ENCODE measurements around the gene CEP72.

Gene CEP72

GRCh38 chr5:582936-583635 lies 29.1 kb upstream of the CEP72 start:
- H3K36me3 ChIP-seq (ENCODE audit: control insufficient read depth, insufficient read depth, low read length), result no peaks in the 10 kb centered on the region
- H3K27me3 ChIP-seq (ENCODE audit: control insufficient read depth, insufficient read depth, low read length), result peaks cover 16% of the 10 kb centered on the region
- H3K4me1 ChIP-seq (ENCODE audit: control insufficient read depth, insufficient read depth, low read length), result peaks cover 12% of the 10 kb centered on the region
- H3K4me3 ChIP-seq (ENCODE audit: low read length), result no peak overlapping the region
- no peaks in the 10 kb centered on the region for H3K9me3 ChIP-seq (ENCODE audit: control insufficient read depth, low read length)
- no peak overlapping the region for H3K9ac ChIP-seq (ENCODE audit: low read length)

DNA sequence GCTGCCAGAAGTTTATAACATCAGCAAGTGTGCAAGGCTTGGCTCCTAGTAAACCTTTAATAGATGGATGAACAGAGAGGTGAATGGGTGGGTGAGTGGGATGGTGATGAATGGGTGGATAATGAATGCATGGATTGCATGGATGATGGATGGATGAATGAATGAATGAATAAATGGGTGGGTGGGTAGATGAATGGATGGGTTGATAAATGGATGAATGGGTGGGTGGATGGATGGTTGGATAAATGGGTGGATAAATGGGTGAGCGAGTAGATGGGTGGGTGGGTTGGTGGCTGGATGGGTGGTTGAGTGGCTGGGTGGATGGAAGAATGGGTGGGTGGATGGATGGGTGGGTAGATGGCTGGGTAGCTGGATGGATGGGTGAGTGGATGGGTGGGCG lies 28.5 kb upstream of the CEP72 start:
- no peak overlapping the region for H3K4me3 ChIP-seq (ENCODE audit: low read length)
- no peaks in the 10 kb centered on the region for H3K36me3 ChIP-seq (ENCODE audit: control insufficient read depth, insufficient read depth, low read length)
- H3K27me3 ChIP-seq (ENCODE audit: control insufficient read depth, insufficient read depth, low read length), result peaks cover 16% of the 10 kb centered on the region
- no peak overlapping the region for H3K9ac ChIP-seq (ENCODE audit: low read length)
- H3K9me3 ChIP-seq (ENCODE audit: control insufficient read depth, low read length), result no peaks in the 10 kb centered on the region
- peaks cover 12% of the 10 kb centered on the region for H3K4me1 ChIP-seq (ENCODE audit: control insufficient read depth, insufficient read depth, low read length)

- Histone ChIP-seq H3K27me3 (ENCODE audit: control insufficient read depth, insufficient read depth, low read length) (peaks cover 16% of the 10 kb centered on the region), H3K9me3 (ENCODE audit: control insufficient read depth, low read length) (no peaks in the 10 kb centered on the region), H3K9ac (ENCODE audit: low read length) (no peak overlapping the region), H3K4me1 (ENCODE audit: control insufficient read depth, insufficient read depth, low read length) (peaks cover 12% of the 10 kb centered on the region), H3K36me3 (ENCODE audit: control insufficient read depth, insufficient read depth, low read length) (no peaks in the 10 kb centered on the region), H3K4me3 (ENCODE audit: low read length) (no peak overlapping the region)
These were observed 27.9 kb upstream of the CEP72 start for GRCh38 chr5:584216-584615.

- Histone ChIP-seq H3K4me1 (ENCODE audit: control insufficient read depth, insufficient read depth, low read length) (peaks cover 12% of the 10 kb centered on the region), H3K27me3 (ENCODE audit: control insufficient read depth, insufficient read depth, low read length) (peaks cover 9% of the 10 kb centered on the region), H3K9me3 (ENCODE audit: control insufficient read depth, low read length) (no peaks in the 10 kb centered on the region), H3K36me3 (ENCODE audit: control insufficient read depth, insufficient read depth, low read length) (no peaks in the 10 kb centered on the region), H3K9ac (ENCODE audit: low read length) (no peak overlapping the region), H3K4me3 (ENCODE audit: low read length) (no peak overlapping the region)
These were observed 27.3 kb upstream of the CEP72 start for GRCh38 chr5:584846-585245.

DNA sequence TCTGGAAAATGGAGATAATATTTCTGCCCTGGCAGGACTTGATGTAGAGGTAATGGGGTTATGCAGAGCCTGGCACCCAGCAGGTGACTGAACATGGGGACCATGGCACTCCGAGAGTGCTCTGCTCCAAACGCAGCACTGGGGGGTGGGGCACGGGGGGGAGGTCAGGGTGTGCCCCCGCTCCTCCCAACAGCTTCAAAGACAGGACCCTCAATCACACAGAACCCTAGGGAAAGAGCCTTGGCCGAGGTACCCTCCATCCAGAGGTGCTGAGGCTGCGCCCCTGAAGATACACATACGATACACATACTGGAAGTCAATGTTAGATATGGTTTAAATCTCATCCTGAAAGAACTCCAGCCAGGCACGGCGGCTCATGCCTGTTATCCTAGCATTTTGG lies 26.6 kb upstream of the CEP72 start:
- no peak overlapping the region for H3K4me3 ChIP-seq (ENCODE audit: low read length)
- H3K9me3 ChIP-seq (ENCODE audit: control insufficient read depth, low read length), result no peaks in the 10 kb centered on the region
- H3K36me3 ChIP-seq (ENCODE audit: control insufficient read depth, insufficient read depth, low read length), result no peaks in the 10 kb centered on the region
- peaks cover 9% of the 10 kb centered on the region for H3K27me3 ChIP-seq (ENCODE audit: control insufficient read depth, insufficient read depth, low read length)
- peaks cover 12% of the 10 kb centered on the region for H3K4me1 ChIP-seq (ENCODE audit: control insufficient read depth, insufficient read depth, low read length)
- H3K9ac ChIP-seq (ENCODE audit: low read length), result no peak overlapping the region

DNA sequence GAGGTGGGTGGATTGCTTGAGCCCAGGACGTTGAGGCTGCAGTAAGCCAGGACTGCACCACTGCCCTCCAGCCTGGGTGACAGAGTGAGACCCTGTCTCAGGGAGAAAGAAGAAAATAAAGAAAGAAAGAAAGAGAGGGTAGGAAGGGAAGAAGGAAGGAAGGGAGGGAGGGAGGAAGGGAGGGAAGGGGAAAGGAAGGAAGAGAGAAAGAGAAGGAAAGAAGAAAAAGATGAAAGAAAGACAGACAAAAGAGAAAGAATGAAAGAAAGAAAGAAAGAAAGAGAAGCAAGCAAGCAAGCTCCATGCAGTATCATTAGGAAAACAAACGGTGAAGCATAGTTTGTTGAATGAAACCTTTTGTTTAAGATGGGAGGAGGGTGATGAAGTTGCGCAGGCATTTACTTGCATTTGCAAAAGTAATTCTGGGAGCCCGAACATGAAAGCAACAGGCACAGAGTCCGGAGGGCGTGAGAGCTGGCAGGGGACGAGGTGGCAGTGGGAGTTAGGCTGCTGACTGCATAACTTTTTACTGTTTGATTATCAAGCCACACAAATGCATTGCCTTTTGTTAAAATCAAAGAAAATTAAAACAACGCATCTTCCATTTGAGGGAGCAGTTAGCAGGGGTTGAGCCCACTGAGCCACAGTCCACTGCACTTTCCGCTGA lies 26.0 kb upstream of the CEP72 start:
- Histone ChIP-seq H3K4me3 (ENCODE audit: low read length) (no peak overlapping the region), H3K27me3 (ENCODE audit: control insufficient read depth, insufficient read depth, low read length) (peaks cover 9% of the 10 kb centered on the region), H3K36me3 (ENCODE audit: control insufficient read depth, insufficient read depth, low read length) (no peaks in the 10 kb centered on the region), H3K4me1 (ENCODE audit: control insufficient read depth, insufficient read depth, low read length) (peaks cover 12% of the 10 kb centered on the region), H3K9ac (ENCODE audit: low read length) (no peak overlapping the region), H3K9me3 (ENCODE audit: control insufficient read depth, low read length) (no peaks in the 10 kb centered on the region)

GRCh38 chr5:586751-587285 lies 25.3 kb upstream of the CEP72 start:
- Histone ChIP-seq H3K9ac (ENCODE audit: low read length) (no peak overlapping the region), H3K4me3 (ENCODE audit: low read length) (no peak overlapping the region), H3K4me1 (ENCODE audit: control insufficient read depth, insufficient read depth, low read length) (peaks cover 12% of the 10 kb centered on the region), H3K9me3 (ENCODE audit: control insufficient read depth, low read length) (no peaks in the 10 kb centered on the region), H3K27me3 (ENCODE audit: control insufficient read depth, insufficient read depth, low read length) (peaks cover 6% of the 10 kb centered on the region), H3K36me3 (ENCODE audit: control insufficient read depth, insufficient read depth, low read length) (no peaks in the 10 kb centered on the region)

GRCh38 chr5:587403-587802 lies 24.7 kb upstream of the CEP72 start:
- peaks cover 12% of the 10 kb centered on the region for H3K4me1 ChIP-seq (ENCODE audit: control insufficient read depth, insufficient read depth, low read length)
- H3K36me3 ChIP-seq (ENCODE audit: control insufficient read depth, insufficient read depth, low read length), result no peaks in the 10 kb centered on the region
- H3K9me3 ChIP-seq (ENCODE audit: control insufficient read depth, low read length), result no peaks in the 10 kb centered on the region
- H3K27me3 ChIP-seq (ENCODE audit: control insufficient read depth, insufficient read depth, low read length), result peaks cover 6% of the 10 kb centered on the region
- no peak overlapping the region for H3K9ac ChIP-seq (ENCODE audit: low read length)
- no peak overlapping the region for H3K4me3 ChIP-seq (ENCODE audit: low read length)

- no peaks in the 10 kb centered on the region for H3K9me3 ChIP-seq (ENCODE audit: control insufficient read depth, low read length)
- peaks cover 4% of the 10 kb centered on the region for H3K27me3 ChIP-seq (ENCODE audit: control insufficient read depth, insufficient read depth, low read length)
- H3K4me3 ChIP-seq (ENCODE audit: low read length), result no peak overlapping the region
- peaks cover 12% of the 10 kb centered on the region for H3K4me1 ChIP-seq (ENCODE audit: control insufficient read depth, insufficient read depth, low read length)
- H3K9ac ChIP-seq (ENCODE audit: low read length), result no peak overlapping the region
- H3K36me3 ChIP-seq (ENCODE audit: control insufficient read depth, insufficient read depth, low read length), result no peaks in the 10 kb centered on the region
These were observed 23.6 kb upstream of the CEP72 start for GRCh38 chr5:588406-588995.

GRCh38 chr5:589173-589572 lies 23.0 kb upstream of the CEP72 start:
- no peaks in the 10 kb centered on the region for H3K9me3 ChIP-seq (ENCODE audit: control insufficient read depth, low read length)
- H3K4me3 ChIP-seq (ENCODE audit: low read length), result no peak overlapping the region
- H3K9ac ChIP-seq (ENCODE audit: low read length), result no peak overlapping the region
- H3K27me3 ChIP-seq (ENCODE audit: control insufficient read depth, insufficient read depth, low read length), result peaks cover 3% of the 10 kb centered on the region
- H3K4me1 ChIP-seq (ENCODE audit: control insufficient read depth, insufficient read depth, low read length), result peaks cover 12% of the 10 kb centered on the region
- H3K36me3 ChIP-seq (ENCODE audit: control insufficient read depth, insufficient read depth, low read length), result no peaks in the 10 kb centered on the region

DNA sequence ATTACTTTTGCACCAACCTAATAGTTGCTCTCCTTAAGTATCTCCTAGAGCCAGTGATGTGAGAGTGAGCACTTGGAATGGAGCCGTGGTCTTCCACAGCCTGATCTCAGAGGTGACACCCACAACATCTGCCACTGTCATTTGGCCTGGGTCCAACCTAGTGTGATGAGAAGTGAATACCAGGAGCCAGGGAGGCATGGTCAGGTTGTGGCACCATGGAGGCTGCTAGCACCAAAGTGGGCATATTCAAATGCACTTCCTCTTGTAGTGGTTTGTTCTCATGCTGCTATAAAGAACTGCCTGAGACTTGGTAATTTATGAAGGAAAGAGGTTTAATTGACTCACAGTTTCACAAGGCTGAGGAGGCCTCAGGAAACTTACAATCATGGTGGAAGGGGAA lies 22.6 kb upstream of the CEP72 start:
- no peaks in the 10 kb centered on the region for H3K9me3 ChIP-seq (ENCODE audit: control insufficient read depth, low read length)
- no peak overlapping the region for H3K9ac ChIP-seq (ENCODE audit: low read length)
- H3K36me3 ChIP-seq (ENCODE audit: control insufficient read depth, insufficient read depth, low read length), result no peaks in the 10 kb centered on the region
- H3K4me1 ChIP-seq (ENCODE audit: control insufficient read depth, insufficient read depth, low read length), result peaks cover 12% of the 10 kb centered on the region
- peaks cover 3% of the 10 kb centered on the region for H3K27me3 ChIP-seq (ENCODE audit: control insufficient read depth, insufficient read depth, low read length)
- no peak overlapping the region for H3K4me3 ChIP-seq (ENCODE audit: low read length)

DNA sequence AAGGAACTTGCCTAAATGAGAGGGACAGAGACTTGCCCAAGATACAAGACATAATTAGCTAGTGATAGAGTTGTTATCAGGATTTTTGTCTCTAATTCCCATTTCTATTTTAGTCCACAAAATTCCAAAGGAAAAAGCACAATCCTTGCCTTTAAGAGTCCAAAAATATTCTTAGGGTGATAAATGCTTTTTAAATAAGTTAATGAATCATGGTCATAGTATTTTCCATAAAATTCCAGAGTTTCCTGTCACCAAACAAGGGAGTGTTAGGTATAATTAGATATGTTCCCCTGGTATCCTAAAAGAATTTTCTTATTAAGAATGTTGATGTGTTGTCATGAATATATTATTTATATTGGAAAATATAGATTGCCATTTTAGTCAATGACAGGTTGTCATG lies 21.8 kb upstream of the CEP72 start:
- Histone ChIP-seq H3K4me1 (ENCODE audit: control insufficient read depth, insufficient read depth, low read length) (peaks cover 12% of the 10 kb centered on the region), H3K36me3 (ENCODE audit: control insufficient read depth, insufficient read depth, low read length) (no peaks in the 10 kb centered on the region), H3K27me3 (ENCODE audit: control insufficient read depth, insufficient read depth, low read length) (peaks cover 3% of the 10 kb centered on the region), H3K9me3 (ENCODE audit: control insufficient read depth, low read length) (no peaks in the 10 kb centered on the region), H3K4me3 (ENCODE audit: low read length) (no peak overlapping the region), H3K9ac (ENCODE audit: low read length) (no peak overlapping the region)

Measured in mucosa of stomach (tissue), 1 donor.